Measurements from ENCODE around the gene HTR6.

DNA sequence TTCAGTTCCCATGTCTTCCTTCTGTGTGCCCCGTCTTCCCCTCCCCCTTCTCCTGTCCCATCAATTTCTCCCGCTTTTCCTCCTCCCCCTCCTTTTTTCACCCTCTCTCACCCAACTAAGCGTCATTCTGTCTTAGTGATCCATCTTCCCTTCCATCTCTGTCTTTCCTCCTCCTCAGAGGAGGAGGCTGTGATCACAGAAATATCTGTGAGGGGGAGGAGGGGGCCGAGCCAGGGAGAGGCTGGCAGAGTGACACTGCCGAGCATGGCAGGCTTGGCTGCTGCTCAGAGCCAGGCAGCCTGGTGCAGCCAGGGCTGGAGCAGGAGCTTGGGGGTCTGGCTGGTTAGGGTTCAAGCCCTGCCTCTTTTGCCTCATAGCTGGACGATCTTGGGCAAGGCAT is 7.6 kb downstream of the HTR6 start:
- TF ChIP-seq TAF1 (IDR thresholded peaks at IDR 0.05; ENCODE audit: low read depth) = no peak
- TF ChIP-seq TCF12 (IDR thresholded peaks at IDR 0.05; ENCODE audit: low read depth) = no peak
- TF ChIP-seq RAD21 (IDR thresholded peaks at IDR 0.05; ENCODE audit: low read depth) = no peak
- TF ChIP-seq REST (IDR thresholded peaks at IDR 0.05; ENCODE audit: low read depth) = no peak
- TF ChIP-seq CEBPB (IDR thresholded peaks at IDR 0.05) = no peak
- no peak for TF ChIP-seq EP300 (IDR thresholded peaks at IDR 0.05; ENCODE audit: borderline replicate concordance)
- TF ChIP-seq NFIC (IDR thresholded peaks at IDR 0.05) = no peak
- no peak for TF ChIP-seq FOXM1 (IDR thresholded peaks at IDR 0.05; ENCODE audit: borderline replicate concordance, low read depth)
- TF ChIP-seq MAX (IDR thresholded peaks at IDR 0.05) = no peak
- no peak for TF ChIP-seq CREB1 (IDR thresholded peaks at IDR 0.05; ENCODE audit: low read depth)
- no peak for TF ChIP-seq YY1 (IDR thresholded peaks at IDR 0.05; ENCODE audit: low read depth)
